ENCODE results near the gene HRG.
"Not testable (repeated sequence)": the region's sequence is repeated elsewhere in the genome, so short reads cannot be mapped to it uniquely, and the experiment has no call there.

HRG gene, protein sequence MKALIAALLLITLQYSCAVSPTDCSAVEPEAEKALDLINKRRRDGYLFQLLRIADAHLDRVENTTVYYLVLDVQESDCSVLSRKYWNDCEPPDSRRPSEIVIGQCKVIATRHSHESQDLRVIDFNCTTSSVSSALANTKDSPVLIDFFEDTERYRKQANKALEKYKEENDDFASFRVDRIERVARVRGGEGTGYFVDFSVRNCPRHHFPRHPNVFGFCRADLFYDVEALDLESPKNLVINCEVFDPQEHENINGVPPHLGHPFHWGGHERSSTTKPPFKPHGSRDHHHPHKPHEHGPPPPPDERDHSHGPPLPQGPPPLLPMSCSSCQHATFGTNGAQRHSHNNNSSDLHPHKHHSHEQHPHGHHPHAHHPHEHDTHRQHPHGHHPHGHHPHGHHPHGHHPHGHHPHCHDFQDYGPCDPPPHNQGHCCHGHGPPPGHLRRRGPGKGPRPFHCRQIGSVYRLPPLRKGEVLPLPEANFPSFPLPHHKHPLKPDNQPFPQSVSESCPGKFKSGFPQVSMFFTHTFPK

DNA sequence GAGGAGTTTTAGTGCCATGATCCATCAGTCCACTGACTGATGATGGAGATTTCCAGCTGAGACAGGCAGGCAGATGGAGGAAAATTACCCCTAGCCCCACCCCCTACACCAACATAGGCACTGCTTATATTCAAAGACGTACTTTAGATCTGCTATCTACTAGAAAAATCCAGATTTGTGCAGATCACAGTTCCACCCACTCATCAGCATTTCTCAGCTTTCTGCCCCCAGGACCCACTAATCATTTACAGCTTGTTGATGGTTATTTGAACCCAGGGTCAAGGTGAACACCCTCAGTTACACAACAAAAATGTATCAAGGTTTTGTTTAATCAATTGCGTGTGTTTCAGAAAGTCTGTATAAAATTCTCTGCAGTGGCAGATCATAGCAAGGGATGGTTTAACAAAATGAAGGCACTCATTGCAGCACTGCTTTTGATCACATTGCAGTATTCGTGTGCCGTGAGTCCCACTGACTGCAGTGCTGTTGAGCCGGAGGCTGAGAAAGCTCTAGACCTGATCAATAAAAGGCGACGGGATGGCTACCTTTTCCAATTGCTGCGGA is at the start of gene HRG:
Gene HRG (plus strand): TSS at position 390 of the 564 bp plus-strand sequence. CDS start 18 bp downstream, at position 408.
- no peak for DNase-seq

DNA sequence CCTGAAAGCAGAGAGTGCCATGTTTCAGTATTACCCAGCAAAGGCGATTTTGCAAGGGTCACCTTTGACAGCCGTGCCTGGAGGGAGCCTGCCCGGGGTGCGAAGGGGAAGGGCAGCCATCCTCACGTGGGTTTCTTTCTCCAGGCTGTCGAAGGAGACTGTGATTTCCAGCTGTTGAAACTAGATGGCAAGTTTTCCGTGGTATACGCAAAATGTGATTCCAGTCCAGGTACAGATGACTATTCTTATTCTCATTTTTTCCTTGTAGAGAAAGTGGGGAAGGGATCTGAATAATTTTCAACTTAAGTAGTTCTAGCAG is 49.6 kb upstream of the HRG start:
- DNase-seq, result no peak

DNA sequence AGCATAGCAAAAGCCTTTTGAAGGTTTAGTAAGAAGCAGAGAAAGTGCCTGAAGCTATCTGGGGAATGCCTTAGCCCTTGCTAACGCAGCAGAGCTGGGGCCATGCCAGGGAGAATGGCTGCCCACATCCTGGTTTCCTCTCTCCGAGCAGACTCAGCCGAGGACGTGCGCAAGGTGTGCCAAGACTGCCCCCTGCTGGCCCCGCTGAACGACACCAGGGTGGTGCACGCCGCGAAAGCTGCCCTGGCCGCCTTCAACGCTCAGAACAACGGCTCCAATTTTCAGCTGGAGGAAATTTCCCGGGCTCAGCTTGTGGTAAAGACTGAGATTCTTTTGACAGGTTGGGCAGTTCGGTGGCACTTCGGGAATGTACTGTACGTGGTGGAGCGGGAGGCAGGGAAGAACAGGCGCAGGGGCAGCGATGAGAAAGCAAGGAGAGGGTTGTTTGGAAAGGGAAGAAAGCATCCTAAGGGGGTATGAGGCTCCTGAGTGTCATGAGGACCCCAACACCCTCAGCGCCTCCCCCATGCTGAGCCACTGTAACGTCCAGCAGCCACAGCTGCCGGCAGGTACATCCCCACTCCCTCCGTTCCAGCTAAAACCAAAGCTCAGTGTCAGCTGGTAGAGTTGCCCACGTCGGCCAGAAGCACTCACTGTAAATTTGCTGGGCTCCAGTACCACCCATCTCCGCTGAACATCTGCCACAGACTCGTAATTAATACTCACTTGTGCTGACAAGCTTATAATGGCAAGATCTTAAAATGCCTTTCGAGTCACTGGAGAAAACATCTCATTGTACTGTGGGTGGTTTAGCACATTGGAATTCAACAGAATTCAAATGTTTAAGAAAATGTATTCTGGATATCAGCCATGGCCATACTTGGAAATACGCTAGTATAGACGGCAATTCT is 48.5 kb upstream of the HRG start:
- DNase-seq, result peak; percentile 80

DNA sequence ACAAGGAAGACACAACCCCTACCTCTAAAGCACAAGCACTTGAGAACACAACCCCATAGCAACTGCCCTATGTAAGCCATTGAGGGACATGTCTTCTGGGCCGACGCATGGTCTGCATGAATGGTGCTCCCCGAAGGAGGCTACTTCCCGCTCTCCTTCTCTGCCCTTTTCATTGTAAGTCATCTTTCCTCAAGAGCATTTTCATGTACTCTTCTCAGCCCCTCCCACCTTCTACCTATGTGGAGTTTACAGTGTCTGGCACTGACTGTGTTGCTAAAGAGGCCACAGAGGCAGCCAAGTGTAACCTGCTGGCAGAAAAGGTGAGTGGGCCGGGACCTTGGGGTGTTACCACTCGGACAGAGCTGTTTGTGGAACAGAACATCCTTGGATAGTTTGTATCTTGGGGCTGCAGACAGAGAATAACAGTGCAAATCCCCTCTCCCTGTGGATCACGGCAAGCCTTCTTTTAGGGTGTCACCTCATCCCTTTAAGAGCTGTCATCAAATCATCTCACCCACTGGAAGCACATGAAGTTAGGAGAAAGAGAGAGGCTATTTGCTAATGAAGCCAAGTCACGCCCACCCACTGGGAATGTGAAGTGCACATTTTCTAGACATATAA is 47.4 kb upstream of the HRG start:
- no peak for DNase-seq

DNA sequence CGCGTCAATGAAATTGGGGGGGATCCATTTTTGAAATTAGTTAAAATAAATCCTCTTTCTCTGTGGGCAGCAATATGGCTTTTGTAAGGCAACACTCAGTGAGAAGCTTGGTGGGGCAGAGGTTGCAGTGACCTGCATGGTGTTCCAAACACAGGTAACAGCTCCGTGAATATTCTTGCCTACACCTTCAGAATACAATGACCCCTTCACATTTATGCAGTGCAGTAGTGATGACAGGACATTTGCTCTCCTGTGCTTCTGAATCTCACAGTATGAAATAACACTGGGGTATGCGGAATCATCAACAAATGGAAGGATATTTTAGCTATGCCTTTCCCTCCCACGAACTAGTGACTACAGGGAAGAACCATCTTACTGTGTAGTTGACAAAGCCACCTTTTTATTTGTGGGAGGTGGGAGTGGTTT is 46.0 kb upstream of the HRG start:
- no peak for DNase-seq

DNA sequence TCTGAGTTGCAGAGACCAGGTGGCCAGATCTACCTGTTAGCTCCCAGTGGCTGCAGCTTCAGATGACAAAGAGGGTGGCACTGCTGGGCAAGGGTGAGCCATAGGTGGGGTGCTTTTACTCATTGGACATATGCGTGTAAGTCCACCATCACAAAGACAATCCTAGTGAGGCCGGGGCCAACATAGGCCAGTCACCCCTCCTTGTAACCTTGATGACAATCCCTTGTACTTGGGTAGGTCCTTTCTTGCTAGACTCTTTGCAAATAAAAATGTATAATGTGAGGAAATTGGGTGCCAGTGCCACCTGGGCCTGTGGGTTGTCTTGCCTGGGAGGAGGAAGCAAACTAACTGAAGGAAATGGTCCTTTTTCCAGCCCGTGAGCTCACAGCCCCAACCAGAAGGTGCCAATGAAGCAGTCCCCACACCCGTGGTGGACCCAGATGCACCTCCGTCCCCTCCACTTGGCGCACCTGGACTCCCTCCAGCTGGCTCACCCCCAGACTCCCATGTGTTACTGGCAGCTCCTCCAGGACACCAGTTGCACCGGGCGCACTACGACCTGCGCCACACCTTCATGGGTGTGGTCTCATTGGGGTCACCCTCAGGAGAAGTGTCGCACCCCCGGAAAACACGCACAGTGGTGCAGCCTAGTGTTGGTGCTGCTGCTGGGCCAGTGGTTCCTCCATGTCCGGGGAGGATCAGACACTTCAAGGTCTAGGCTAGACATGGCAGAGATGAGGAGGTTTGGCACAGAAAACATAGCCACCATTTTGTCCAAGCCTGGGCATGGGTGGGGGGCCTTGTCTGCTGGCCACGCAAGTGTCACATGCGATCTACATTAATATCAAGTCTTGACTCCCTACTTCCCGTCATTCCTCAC is 45.4 kb upstream of the HRG start:
- no peak for DNase-seq

DNA sequence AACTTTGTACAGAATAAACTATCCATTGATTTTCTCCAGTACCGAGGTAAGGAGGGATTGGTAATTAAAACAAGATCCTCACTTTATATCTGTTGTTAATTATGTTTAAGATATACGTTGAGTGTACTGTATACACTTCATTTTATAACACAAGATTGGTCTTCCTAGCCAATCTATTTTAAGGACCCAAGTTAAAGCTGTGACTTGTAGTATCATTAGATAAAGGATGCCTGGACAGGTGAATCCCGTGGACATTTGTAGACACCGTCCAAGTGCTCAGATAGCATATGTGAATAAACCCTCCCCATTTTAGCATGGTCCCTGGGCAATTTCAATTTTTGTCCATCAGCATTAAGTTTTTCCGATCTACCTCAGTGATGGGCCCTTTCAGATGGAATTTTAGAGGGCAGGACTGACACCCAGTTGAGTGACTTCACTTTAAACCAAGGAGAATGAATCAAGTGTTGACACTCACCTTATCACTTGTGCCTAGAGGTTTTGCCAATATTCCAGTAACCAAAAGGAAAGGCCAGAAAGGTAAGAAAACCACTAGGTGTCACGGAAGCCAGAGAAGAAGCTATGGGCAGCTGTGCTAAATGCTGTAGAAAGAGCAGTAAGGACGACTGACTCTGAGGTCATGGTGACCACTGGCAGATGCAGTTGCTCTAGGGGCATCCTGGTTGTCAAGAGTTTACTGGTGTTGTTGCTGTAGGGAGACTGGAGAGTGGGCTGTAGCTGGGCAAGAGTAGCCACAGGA is 43.7 kb upstream of the HRG start:
- DNase-seq, result no peak

DNA sequence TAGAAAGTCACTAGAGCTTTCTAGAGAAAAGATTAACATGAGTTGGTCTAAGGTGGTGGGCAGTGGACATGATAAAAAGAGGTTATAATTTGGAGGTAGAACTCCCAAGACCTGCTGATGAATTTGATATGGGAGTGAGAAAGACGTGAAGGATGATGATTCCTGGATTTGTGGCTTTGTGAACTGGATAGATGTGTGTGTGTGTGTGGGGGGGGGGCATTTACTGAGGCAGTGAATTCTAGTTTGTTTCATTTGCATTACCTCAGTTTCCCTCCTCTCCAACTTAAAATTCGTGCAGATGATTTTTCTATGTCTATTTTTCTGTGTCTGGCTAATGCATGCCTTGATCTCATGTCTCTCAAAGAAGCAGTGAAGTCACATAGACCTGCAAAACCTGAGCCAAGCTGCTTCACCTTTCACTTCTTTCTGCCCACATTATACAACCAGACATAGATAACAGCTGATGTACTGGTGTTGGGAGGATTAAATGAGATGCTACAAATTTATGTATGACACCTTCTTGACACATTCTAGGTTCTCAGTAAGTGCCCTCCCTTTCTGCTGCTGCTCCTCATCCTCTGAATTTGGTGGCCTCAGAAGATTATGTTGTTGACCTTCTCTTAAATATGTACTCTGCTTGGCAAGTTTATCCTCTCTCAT is 43.0 kb upstream of the HRG start:
- DNase-seq, result no peak

DNA sequence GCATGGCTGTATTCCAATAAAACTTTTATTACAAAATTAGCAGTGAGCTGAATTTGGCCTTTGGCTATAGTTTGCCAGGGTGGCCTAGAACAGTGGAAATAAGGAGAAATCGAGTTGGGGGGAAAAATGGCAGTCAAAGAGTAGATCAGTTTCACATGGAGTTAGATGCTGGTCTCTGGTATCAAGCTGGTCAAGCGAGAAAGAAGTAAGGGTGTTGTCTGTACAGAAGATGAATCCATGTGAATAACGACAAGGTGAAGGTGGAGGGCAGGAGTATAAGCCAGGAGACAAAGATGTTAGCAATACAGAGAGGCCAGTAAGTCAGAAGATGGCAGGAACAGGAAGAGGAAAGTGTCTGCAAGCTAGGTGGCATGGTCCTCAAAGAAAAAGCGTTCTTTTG is 41.2 kb upstream of the HRG start:
- DNase-seq, result no peak

DNA sequence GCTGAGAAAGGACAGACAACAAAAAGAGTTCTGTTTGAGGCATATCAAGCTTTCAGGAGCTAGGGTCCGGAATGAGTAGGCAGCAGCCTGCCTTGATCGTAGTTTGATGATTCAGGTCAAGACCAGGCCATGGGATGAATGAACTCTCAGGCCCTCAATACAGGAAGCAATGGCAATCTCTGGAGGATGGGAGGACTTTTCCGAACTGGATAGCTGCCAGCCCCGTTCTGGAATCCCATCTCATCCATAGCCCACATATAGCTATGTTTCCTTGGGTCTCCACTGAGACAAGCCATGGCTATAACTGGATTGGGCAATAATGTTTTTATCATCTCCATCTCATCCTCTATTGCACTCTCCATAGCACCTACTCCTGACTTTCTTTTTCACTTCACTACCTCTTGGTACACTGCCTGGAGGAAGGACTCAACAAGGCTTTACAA is 40.2 kb upstream of the HRG start:
- no peak for DNase-seq

DNA sequence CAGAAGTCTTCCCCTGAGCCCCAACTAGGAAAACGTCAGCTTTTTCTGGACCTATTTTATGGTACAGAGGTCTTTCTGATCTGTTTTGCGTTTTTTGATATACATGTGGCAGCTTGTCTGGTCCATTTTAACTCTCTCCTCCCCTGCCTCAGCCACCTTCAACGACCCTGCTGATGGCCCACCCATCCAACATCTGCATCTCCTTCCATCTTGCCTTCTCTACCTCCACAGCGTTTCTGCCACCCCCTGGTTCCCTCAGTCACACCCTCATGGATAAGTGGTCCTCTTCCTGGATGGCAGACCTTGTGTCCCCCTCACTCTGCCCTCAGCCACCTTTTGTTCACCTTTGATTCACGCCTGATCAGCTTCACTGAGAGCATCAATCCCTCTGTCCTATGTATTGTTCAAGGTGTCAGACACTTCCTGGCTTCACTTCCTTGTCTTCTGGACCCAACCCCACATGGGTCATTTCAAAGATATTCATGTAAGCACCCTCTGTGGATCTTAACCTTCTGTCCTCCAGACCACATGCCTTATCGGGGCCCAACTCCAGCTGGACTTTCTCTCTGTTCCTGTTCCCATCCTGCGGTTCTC is 39.5 kb upstream of the HRG start:
- no peak for DNase-seq

DNA sequence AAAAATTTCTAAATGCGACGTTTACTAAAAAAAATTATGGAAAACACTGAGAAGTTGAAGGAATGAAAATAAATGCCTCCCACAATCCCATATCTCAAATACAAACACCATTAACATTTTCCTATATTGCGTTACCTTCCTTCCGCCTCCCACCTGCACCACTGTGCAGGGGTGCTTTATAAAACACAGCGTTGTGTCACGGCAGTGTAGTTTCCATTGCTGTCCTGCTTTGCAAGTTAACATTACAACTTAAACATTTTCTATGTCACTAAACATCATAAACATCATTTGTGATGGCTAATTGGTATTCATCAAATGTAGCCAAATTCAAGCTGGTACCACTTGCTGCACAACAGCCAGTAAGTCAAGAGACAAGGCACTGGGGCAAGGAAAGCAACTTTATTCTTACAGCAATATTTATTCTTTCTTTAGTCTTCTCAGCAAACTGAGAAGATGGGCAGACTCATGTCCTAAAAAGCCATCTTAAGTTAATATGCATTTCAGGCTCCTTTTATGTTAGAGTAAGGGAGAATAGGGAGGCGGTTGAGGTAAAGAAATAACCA is 37.9 kb upstream of the HRG start:
- DNase-seq, result no peak

DNA sequence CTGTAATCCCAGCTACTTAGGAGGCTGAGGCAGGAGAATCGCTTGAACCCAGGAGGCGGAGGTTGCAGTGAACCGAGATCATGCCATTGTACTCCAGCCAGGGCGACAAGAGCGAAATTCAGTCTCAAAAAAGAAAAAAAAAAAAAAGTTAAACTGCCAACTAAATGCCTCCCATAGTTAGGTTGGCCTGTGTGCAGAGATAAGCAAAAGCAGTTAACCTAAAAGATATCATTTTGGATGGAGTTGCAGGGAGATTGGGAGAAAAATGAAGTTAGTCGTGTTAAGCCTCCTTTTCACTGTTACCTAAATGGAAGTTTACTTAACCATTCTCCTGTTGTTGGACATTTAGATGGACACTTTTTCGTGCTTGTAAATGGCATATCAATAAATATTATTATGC is 37.1 kb upstream of the HRG start:
- no peak for DNase-seq

DNA sequence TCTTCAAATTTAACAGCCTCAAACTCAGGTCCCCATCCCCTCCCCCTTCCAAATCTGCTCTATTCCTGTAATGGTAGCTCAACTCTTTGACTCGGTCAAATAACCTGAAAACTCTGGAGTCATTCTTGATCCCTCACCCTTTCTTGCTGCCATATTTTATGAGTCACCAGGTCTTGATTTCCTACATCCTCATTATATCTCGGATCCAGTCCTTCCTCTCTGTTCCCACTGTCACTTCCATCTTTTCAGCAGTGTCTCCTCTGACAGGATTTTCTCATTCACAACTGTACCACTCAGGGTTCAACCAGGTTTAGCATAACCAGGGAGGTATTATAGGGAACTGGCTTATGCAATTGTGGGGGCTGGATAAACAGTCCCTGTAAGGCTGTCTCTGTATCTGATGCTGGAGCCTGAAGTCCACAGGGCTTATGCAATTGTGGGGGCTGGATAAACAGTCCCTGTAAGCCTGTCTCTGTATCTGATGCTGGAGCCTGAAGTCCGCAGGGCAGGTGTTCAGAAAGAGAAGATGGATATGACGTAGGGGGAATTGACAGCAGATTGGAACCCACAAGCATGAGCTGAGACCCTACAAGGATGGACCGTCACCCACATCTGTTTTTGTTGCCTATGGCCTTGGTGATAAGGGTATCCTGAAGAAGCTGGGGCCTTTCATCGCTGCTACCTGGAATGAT is 34.7 kb upstream of the HRG start:
- DNase-seq, result no peak

DNA sequence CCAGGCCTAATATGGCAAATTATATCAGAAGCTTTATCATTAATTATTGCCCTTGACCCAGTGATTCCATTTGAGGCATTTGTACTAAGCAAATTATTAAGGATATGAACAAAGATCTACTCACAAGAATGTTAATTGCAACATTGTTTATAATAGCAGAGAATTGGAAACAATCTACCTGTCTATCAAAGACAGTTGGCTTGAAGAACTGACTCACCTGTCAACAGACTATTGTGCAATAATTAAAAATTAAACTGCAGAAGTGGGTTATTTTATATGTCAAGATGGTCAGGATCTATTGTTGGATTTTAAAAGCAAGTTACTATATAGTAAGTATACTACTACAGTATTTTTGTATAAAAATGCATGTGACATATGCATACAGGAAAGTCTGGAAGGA is 32.3 kb upstream of the HRG start:
- DNase-seq, result no peak

DNA sequence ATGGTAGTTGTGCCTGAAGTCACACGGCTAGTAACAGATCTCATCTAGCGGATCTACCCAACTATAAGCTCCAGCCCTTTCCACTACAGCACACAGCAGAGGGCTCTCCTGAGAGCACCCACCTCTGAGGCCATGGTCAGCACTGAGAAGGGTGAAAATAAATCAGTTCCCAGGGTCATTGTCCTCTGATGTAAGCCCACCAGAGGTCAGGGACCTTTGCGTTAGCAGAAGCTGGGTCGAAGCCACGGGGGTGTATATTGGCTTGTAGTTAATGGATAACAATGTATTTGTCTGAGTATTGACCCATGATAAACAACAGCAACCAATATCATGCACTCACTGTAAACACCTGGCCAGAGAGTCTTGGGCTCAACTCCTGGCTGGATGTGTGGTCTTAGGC is 31.6 kb upstream of the HRG start:
- DNase-seq, result not testable (repeated sequence)

DNA sequence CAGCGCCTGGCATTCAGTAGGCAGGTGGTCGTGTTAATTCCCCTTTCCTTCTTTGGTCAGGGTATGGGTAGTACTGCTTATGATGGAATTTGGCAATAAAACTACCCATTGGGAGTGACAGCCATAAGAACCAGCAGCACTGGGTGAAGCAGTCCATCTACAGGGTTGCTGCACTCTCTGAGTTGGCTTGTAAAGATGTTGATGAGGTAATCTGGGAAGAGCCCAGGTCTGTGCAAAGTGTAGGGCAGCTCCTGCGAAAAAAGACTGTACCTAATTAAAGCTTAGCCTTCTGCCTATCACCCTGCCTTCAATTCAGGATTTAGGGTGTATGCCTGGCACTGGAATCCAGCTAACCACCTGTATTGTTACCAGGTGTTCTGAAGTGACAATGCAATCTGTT is 30.3 kb upstream of the HRG start:
- no peak for DNase-seq

DNA sequence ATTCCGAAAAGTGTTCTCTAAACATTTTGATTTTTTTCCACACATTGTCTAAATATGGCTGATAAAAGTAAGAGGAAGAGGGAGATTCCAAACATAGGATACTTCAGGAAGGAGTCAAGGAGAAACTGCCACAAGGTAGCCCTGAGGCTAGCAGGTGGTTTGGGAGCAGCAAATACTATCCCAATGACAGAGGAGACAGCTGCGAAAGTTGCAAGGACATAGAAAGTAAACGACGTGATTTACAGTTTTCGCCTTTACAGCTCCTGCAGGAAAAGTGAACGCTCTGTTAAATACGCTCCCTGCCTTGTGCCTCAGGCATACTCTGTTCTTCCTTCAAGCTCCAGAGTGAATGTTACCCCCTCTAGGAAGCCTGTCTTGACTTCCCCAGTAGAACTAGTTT is 29.3 kb upstream of the HRG start:
- no peak for DNase-seq

DNA sequence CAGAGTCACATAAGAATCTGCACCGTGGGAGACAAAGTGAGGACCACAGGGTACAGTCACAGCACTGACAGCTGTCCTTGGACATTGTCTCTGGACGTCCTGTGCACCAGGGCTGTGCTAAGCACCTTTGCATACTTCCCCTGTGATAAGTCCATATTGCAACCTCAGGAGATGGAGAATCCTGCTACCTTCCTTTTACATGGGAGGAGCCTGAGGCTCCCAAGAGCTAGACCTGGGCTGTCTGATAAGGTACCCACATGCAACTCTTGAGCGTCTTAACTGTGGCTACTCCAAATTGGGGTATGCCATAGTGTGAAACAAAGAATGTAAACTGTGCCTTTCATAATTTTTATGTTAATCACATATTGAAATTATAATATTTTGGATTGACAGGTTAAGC is 28.1 kb upstream of the HRG start:
- no peak for DNase-seq
